GM12892 (cell line): ENCODE measurements around the gene CLMN.

Source experiments
- DNase-seq: peaks from one replicate; pipeline ENCODE4 v3.0.0; 2011; ENCODE audit not compliant: insufficient read length
- FAIRE-seq: peaks from 2 replicates; lab custom pipeline; 2011; peaks lifted over from hg19 to GRCh38; lab: Jason Lieb, UNC
- POLR2A ChIP-seq: IDR thresholded peaks from 2 replicates; pipeline ENCODE4 v1.6.1; 2011; ENCODE audit warnings: low read depth, low read length, control low read depth
- POLR2AphosphoS5 ChIP-seq: IDR thresholded peaks from 2 replicates; pipeline ENCODE4 v1.6.1; 2011; ENCODE audit warnings: low read depth, low read length, control low read depth
- TAF1 ChIP-seq: IDR thresholded peaks from 2 replicates; pipeline ENCODE4 v1.6.1; 2011; ENCODE audit warnings: low read depth, mild to moderate bottlenecking, control low read depth, low read length, borderline replicate concordance

CLMN gene

GRCh38 chr14:95236221-95236620 is 83.5 kb downstream of the CLMN start:
- no peak for FAIRE-seq
- TF ChIP-seq POLR2AphosphoS5 = no peak
- TF ChIP-seq POLR2A = no peak
- no peak for TF ChIP-seq TAF1
- DNase-seq = no peak

GRCh38 chr14:95235767-95236166 is 83.9 kb downstream of the CLMN start:
- FAIRE-seq = no peak
- DNase-seq = no peak
- TF ChIP-seq TAF1 = no peak
- TF ChIP-seq POLR2AphosphoS5 = no peak
- TF ChIP-seq POLR2A = no peak

GRCh38 chr14:95235351-95235750 is 84.4 kb downstream of the CLMN start:
- no peak for TF ChIP-seq POLR2A
- TF ChIP-seq POLR2AphosphoS5 = no peak
- TF ChIP-seq TAF1 = no peak
- DNase-seq (no peak), FAIRE-seq (no peak)

- DNase-seq (no peak), FAIRE-seq (no peak)
- no peak for TF ChIP-seq TAF1
- no peak for TF ChIP-seq POLR2AphosphoS5
- TF ChIP-seq POLR2A = no peak
Measured at GRCh38 chr14:95234426-95234825, 85.3 kb downstream of the CLMN start.

GRCh38 chr14:95233702-95234241 is 85.9 kb downstream of the CLMN start:
- peak; percentile 74 for DNase-seq
- TF ChIP-seq POLR2AphosphoS5 = no peak
- no peak for TF ChIP-seq POLR2A
- peak; percentile 95 for FAIRE-seq

GRCh38 chr14:95232894-95233584 is 86.7 kb downstream of the CLMN start:
- no peak for TF ChIP-seq TAF1
- TF ChIP-seq POLR2AphosphoS5 = no peak
- no peak for TF ChIP-seq POLR2A
- DNase-seq (no peak), FAIRE-seq (no peak)

- FAIRE-seq (peak; percentile 57), DNase-seq (no peak)
- TF ChIP-seq POLR2A (no peak), TAF1 (no peak), POLR2AphosphoS5 (no peak)
Measured at GRCh38 chr14:95231966-95232633, 87.6 kb downstream of the CLMN start.

- no peak for DNase-seq
Measured at GRCh38 chr14:95229749-95230148, 90.0 kb downstream of the CLMN start.

GRCh38 chr14:95228240-95228639 is 91.5 kb downstream of the CLMN start:
- TF ChIP-seq TAF1 = no peak
- TF ChIP-seq POLR2AphosphoS5 = no peak
- no peak for TF ChIP-seq POLR2A
- DNase-seq (no peak), FAIRE-seq (no peak)

More at GRCh38 chr14:95229749-95230148, 90.0 kb downstream of the CLMN start:
- FAIRE-seq = peak; percentile 14
- TF ChIP-seq TAF1 = no peak

GRCh38 chr14:95227279-95227860 is 92.3 kb downstream of the CLMN start:
- TF ChIP-seq TAF1 (no peak), POLR2A (no peak)
- FAIRE-seq (no peak), DNase-seq (no peak)

GRCh38 chr14:95226801-95227200 is 92.9 kb downstream of the CLMN start:
- FAIRE-seq (no peak), DNase-seq (no peak)
- TF ChIP-seq TAF1 = no peak
- no peak for TF ChIP-seq POLR2AphosphoS5
- TF ChIP-seq POLR2A = no peak

- no peak for DNase-seq
- no peak for FAIRE-seq
- TF ChIP-seq POLR2A = no peak
- no peak for TF ChIP-seq TAF1
- TF ChIP-seq POLR2AphosphoS5 = no peak
Measured at GRCh38 chr14:95225251-95225887, 94.3 kb downstream of the CLMN start.
